Natural killer cell (primary cell): ENCODE data around the gene CCNI. TPM values are rescaled to one million over a fixed set of nuclear protein-coding genes. Genes with fewer than 3 reads are reported as not detected.

ENCODE experiments used
- ATAC-seq, 3 donors: fragments of 150-1000 bp in 2 of 3; fragments of 200-7000 bp in 1 of 3; cut with Tn5 transposase; 1 replicate in 1 of 3; 2 replicates in 2 of 3; pipeline ENCODE4 v1.10.0; 2021; ENCODE audit warnings: mild to moderate bottlenecking in 2 of 3, moderate library complexity in 2 of 3
- DNase-seq, 2 donors: peaks; one replicate each; pipeline versions ENCODE4 v3.0.0 to v3.0.0-alpha.2; 2013 to 2021; ENCODE audit warnings: mixed read lengths in 1 of 2
- H3K27ac ChIP-seq: one replicate; pipeline ENCODE4 v1.5.1; 2013; ENCODE audit warnings: mild to moderate bottlenecking, low read length
- H3K27me3 ChIP-seq: one replicate; pipeline ENCODE4 v1.6.1; 2013; ENCODE audit warnings: low read length; ENCODE audit not compliant: control insufficient read depth, insufficient read depth
- H3K36me3 ChIP-seq: one replicate; pipeline ENCODE4 v1.6.1; 2013; ENCODE audit warnings: low read length; ENCODE audit not compliant: control insufficient read depth, insufficient read depth
- H3K4me1 ChIP-seq: one replicate; pipeline ENCODE4 v1.6.1; 2013; ENCODE audit warnings: low read length; ENCODE audit not compliant: control insufficient read depth, insufficient read depth
- H3K4me3 ChIP-seq: one replicate; pipeline ENCODE4 v1.5.1; 2013; ENCODE audit warnings: low read length
- H3K9me3 ChIP-seq: one replicate; pipeline ENCODE4 v1.6.1; 2013; ENCODE audit warnings: low read length; ENCODE audit not compliant: control insufficient read depth, insufficient read depth
- H3K27ac Mint-ChIP-seq, 2 donors: one replicate each; pipeline ENCODE4 v1.8.0; 2022; ENCODE audit warnings: mild to moderate bottlenecking in 2 of 2, mixed read lengths in 2 of 2, moderate library complexity in 1 of 2
- H3K27me3 Mint-ChIP-seq, 2 donors: one replicate each; pipeline ENCODE4 v1.8.0; 2022; ENCODE audit warnings: low read depth in 2 of 2, mixed read lengths in 2 of 2
- H3K36me3 Mint-ChIP-seq: one replicate; pipeline ENCODE4 v1.8.0; 2022; ENCODE audit warnings: mixed read lengths
- H3K4me1 Mint-ChIP-seq, 2 donors: one replicate each; pipeline ENCODE4 v1.8.0; 2022; ENCODE audit warnings: mixed read lengths in 2 of 2
- H3K4me3 Mint-ChIP-seq: one replicate; pipeline ENCODE4 v1.8.0; 2022; ENCODE audit warnings: mild to moderate bottlenecking, moderate library complexity, mixed read lengths
- H3K9me3 Mint-ChIP-seq, 2 donors: one replicate each; pipeline ENCODE4 v1.8.0; 2022; ENCODE audit warnings: mixed read lengths in 2 of 2
- WGBS: methylation state at CpG from one replicate; pipeline ENCODE4 v1.1.7; 2013; ENCODE audit warnings: missing lambda C conversion rate; ENCODE audit not compliant: insufficient coverage; 5-methylcytosine and 5-hydroxymethylcytosine counted together
- intact Hi-C: fragments of 100-400 bp; cut with micrococcal nuclease; formaldehyde crosslinking; loops from one replicate; pipeline ENCODE4 v1.14.2; 2022
- total RNA-seq, 4 donors: library from RNA; stranded (reverse); fragments of 120-200 nt in 1 of 4; gene quantifications; one replicate each; pipeline versions ENCODE4 v1.2.3 to v1.2.4, GENCODE V29; 2013 to 2022
- TF ChIP-seq, protein P1 (sequence below): fragments of 200-600 bp; IDR thresholded peaks from one replicate; pipeline ENCODE4 v1.8.0; 2022; ENCODE audit warnings: antibody characterized with exemption

Gene CCNI
- total RNA-seq, 3 donors from 2014 or later (not counting 1 experiment from before 2014, with no cell fraction given): 243 to 266 (median 259) TPM

- Histone ChIP-seq H3K9me3 (no peaks in the 10 kb centered on the region), H3K4me3 (no peak overlapping the region), H3K36me3 (no peaks in the 10 kb centered on the region), H3K4me1 (peaks cover 12% of the 10 kb centered on the region), H3K27me3 (no peaks in the 10 kb centered on the region), H3K27ac (no peak overlapping the region)
- WGBS: 87% methylated on average over 4 of the region's 4 CpGs
- no peaks in the 10 kb centered on the region for H3K36me3 Mint-ChIP-seq
- H3K27me3 Mint-ChIP-seq: peaks cover 0 to 5% of the 10 kb centered on the region in 2 donors
- H3K4me3 Mint-ChIP-seq: no peak overlapping the region
- ATAC-seq (no peak), DNase-seq (no peak)
- no peaks in the 10 kb centered on the region for H3K9me3 Mint-ChIP-seq
- TF ChIP-seq, protein P1, sequence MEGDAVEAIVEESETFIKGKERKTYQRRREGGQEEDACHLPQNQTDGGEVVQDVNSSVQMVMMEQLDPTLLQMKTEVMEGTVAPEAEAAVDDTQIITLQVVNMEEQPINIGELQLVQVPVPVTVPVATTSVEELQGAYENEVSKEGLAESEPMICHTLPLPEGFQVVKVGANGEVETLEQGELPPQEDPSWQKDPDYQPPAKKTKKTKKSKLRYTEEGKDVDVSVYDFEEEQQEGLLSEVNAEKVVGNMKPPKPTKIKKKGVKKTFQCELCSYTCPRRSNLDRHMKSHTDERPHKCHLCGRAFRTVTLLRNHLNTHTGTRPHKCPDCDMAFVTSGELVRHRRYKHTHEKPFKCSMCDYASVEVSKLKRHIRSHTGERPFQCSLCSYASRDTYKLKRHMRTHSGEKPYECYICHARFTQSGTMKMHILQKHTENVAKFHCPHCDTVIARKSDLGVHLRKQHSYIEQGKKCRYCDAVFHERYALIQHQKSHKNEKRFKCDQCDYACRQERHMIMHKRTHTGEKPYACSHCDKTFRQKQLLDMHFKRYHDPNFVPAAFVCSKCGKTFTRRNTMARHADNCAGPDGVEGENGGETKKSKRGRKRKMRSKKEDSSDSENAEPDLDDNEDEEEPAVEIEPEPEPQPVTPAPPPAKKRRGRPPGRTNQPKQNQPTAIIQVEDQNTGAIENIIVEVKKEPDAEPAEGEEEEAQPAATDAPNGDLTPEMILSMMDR: no peak
- H3K27ac Mint-ChIP-seq: no peak overlapping the region
- intact Hi-C loops: no loop called here
- H3K4me1 Mint-ChIP-seq: peaks cover 5% of the 10 kb centered on the region in 2 donors
Observed at GRCh38 chr4:77122656-77123055, 46.9 kb upstream of the CCNI start.

DNA sequence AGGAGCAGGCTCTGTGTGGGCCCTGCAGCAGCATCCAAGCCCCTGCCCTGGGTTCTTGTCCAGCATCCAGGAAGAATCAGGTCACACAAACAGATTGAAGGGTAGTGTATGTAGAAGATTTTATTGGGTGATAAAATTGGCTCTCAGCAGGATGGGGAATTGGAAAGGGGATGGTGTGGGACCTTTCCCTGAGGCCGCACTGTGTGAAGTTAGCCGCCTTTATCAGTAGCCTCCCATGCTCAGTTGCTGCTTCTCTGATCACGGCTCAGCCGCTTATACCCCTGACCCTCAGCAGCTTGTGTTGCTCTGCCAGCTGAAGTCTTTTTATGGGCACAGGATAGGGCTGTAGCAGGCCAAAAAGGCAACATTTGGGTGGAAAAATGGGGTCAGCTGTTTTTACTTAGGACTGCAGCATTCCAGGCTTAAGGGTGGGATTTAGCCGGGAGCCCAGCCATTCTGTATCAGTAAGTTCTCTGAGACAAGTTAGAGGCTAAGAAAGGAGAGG lies 46.0 kb upstream of the CCNI start:
- intact Hi-C loops: no loop called here
- no peak overlapping the region for H3K27ac ChIP-seq

DNA sequence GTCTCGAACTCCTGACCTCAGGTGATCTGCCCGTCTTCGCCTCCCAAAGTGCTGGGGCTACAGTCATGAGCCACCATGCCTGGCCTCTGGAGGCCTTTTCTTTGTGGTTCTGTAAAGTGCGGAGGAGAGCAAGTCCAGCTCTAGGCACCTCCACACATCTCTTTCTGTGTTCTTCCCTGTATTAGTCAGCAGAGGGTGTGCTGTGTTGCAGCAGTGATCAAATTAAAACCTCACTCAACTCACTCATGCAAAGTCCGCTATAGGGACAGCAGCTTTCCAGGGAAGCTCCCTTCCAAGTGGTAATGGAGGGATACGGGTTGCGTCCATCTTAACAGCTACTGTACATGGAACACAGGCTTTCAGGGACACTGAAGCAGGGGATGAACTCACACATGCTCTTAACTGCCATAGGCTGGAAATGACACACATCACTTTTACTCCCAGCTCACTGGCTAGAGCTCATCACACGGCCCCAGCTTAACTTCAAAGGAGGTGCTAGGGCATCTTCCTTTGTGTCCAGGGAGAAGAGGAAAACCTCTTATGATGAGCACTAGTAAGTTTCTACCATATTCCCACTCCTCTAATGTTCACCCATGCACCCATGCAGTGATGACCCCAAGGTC lies 45.2 kb upstream of the CCNI start:
- Mint-ChIP-seq H3K4me1 (no peaks in the 10 kb centered on the region), H3K36me3 (no peaks in the 10 kb centered on the region), H3K9me3 (no peaks in the 10 kb centered on the region), H3K27me3 (peaks cover 0 to 5% of the 10 kb centered on the region in 2 donors), H3K27ac (no peak overlapping the region), H3K4me3 (no peak overlapping the region)
- no peak overlapping the region for H3K4me3 ChIP-seq
- WGBS: 89% methylated on average over 8 of the region's 8 CpGs
- intact Hi-C loops: no loop called here
- no peak overlapping the region for H3K27ac ChIP-seq
- no peak for ATAC-seq
- H3K36me3 ChIP-seq: no peaks in the 10 kb centered on the region
- no peaks in the 10 kb centered on the region for H3K9me3 ChIP-seq
- no peak for DNase-seq
- H3K27me3 ChIP-seq: no peaks in the 10 kb centered on the region
- H3K4me1 ChIP-seq: peaks cover under 1% of the 10 kb centered on the region
- TF ChIP-seq, protein P1: no peak

More for the DNA sequence above, 46.0 kb upstream of the CCNI start:
- no peak overlapping the region for H3K4me3 Mint-ChIP-seq
- ATAC-seq (no peak), DNase-seq (no peak)
- 92% methylated on average over 5 of the region's 5 CpGs for WGBS
- Histone ChIP-seq H3K36me3 (no peaks in the 10 kb centered on the region), H3K4me1 (peaks cover 8% of the 10 kb centered on the region), H3K4me3 (no peak overlapping the region), H3K27me3 (no peaks in the 10 kb centered on the region), H3K9me3 (no peaks in the 10 kb centered on the region)
- TF ChIP-seq, protein P1: no peak
- H3K9me3 Mint-ChIP-seq: no peaks in the 10 kb centered on the region
- no peaks in the 10 kb centered on the region for H3K36me3 Mint-ChIP-seq
- H3K4me1 Mint-ChIP-seq: no peaks in the 10 kb centered on the region
- H3K27ac Mint-ChIP-seq: no peak overlapping the region
- H3K27me3 Mint-ChIP-seq: peaks cover 0 to 5% of the 10 kb centered on the region in 2 donors

DNA sequence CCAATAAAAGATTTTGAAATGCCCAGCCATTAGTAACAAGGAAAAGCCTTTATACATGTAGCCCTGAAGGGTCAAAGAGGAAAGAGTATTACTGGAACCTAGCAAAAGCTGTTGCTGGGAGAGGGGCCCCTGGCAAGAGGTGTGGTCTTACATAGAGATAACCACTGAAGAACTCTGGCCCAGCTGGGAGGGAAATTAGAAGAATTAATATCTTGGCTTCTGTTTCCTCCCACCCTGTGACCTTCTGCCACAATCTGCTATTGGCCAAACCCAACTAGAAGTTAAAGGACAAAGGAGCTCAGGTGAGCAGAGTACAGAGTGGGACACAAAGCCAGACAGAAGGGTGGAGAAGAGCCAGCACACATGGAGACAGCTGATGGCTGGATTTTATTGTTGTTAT lies 41.9 kb upstream of the CCNI start:
- no peaks in the 10 kb centered on the region for H3K36me3 Mint-ChIP-seq
- no peaks in the 10 kb centered on the region for H3K4me1 ChIP-seq
- H3K4me3 Mint-ChIP-seq: no peak overlapping the region
- H3K9me3 Mint-ChIP-seq: no peaks in the 10 kb centered on the region
- H3K27me3 ChIP-seq: no peaks in the 10 kb centered on the region
- H3K27ac Mint-ChIP-seq: no peak overlapping the region
- intact Hi-C loops: no loop called here
- TF ChIP-seq, protein P1: no peak
- peaks cover 6 to 7% of the 10 kb centered on the region in 2 donors for H3K27me3 Mint-ChIP-seq
- no peaks in the 10 kb centered on the region for H3K4me1 Mint-ChIP-seq
- H3K4me3 ChIP-seq: no peak overlapping the region
- no peaks in the 10 kb centered on the region for H3K36me3 ChIP-seq
- no peaks in the 10 kb centered on the region for H3K9me3 ChIP-seq
- DNase-seq (no peak), ATAC-seq (no peak)
- no peak overlapping the region for H3K27ac ChIP-seq
